PC-9 (cell line): ENCODE measurements around the gene SCNN1B.

Experiments
- CTCF ChIP-seq: fragments of 200-600 bp; sonication (generic); conservative IDR thresholded peaks from 2 replicates; pipeline ENCODE4 v1.6.1; 2017; ENCODE audit warnings: mixed run types, antibody characterized with exemption, mild to moderate bottlenecking, moderate library complexity
- EZH2 ChIP-seq: fragments of 200-600 bp; sonication (generic); IDR thresholded peaks from 2 replicates; pipeline ENCODE4 v1.8.0; 2017; ENCODE audit warnings: antibody characterized with exemption, low read depth

- no peak for TF ChIP-seq CTCF
- no peak for TF ChIP-seq EZH2
These were observed 87.1 kb downstream of the SCNN1B start for GRCh38 chr16:23389201-23389600.
